Measurements from ENCODE around the gene AKAP13.
"Not testable (repeated sequence)": the region's sequence is repeated elsewhere in the genome, so short reads cannot be mapped to it uniquely, and the experiment has no call there.

Gene AKAP13

DNA sequence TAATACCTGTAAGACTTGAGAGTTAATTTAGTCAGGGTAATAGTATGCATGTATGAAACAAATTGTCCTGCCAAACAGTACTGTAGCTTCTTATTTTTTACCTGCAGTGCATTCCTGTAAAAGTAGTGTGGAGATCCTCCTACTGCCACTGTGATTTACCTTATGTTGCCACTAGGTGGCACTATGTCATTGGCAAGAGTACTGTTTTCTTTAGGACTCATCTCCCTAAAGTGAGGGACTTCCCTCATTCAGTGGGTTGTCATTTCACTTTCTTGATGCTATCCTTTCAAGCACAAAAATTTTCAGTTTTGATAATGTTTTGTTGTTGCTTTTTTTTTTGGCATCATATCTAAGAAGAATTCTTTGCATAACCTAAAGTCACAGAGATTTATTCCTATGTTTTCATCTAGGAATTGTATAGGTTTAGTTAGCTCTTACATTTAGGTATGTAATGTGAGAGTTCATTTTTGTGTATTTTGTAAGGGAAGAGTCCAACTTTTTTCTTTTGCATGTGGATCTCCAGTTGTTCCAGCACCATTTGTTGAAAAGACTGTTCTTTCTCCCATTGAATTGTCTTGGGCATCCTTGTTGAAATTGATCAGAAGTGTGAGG lies 105.7 kb downstream of the AKAP13 start:
- POLR2A ChIA-PET = no interaction called here
- CTCF ChIA-PET = interaction anchor here (0.6 to 1.8 kb wide), 8 partner anchors 9 to 333 kb away, joined by 3 to 7 read pairs (median 3); no protein-coding TSS in a partner anchor
- peak; percentile 73 for DNase-seq (ENCODE audit: extremely low spot score)
- TF ChIP-seq L3MBTL2 (conservative IDR thresholded peaks at IDR 0.05) = no peak
- no peak for TF ChIP-seq LEF1 (IDR thresholded peaks at IDR 0.05; ENCODE audit: borderline replicate concordance)
- no peak for TF ChIP-seq BHLHE40 (IDR thresholded peaks at IDR 0.05; ENCODE audit: borderline replicate concordance)
- TF ChIP-seq ARNT (IDR thresholded peaks at IDR 0.05) = no peak
- TF ChIP-seq HDGF (IDR thresholded peaks at IDR 0.05; ENCODE audit: borderline replicate concordance) = no peak
- no peak for TF ChIP-seq TARDBP (IDR thresholded peaks at IDR 0.05)
- no peak for TF ChIP-seq CTBP1 (IDR thresholded peaks at IDR 0.05; ENCODE audit: borderline replicate concordance)
- no peak for TF ChIP-seq ELF4 (IDR thresholded peaks at IDR 0.05)
- TF ChIP-seq FOXM1 (IDR thresholded peaks at IDR 0.05; ENCODE audit: borderline replicate concordance) = no peak

DNA sequence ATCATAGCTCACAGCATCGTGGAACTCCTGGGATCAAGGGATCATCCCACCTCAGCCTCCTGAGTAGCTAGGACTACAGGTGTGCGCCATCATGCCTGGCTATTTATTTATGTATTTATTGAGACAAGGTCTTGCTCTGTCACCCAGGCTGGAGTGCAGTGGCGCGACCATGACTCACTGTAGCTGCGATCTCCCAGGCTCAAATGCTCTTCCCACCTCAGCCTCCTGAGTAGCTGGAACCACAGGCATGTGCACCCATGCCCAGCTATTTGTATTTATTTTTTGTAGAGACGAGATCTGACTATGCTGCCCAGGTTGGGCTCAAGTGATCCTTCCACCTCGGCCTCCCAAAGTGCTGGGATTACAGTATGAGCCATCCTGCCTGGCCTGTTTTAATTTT lies 107.4 kb downstream of the AKAP13 start:
- DNase-seq (ENCODE audit: extremely low spot score); POLR2A ChIA-PET: not testable (repeated sequence)
- CTCF ChIA-PET = interaction anchor here (1.2 to 1.7 kb wide), 3 partner anchors 12 to 19 kb away, joined by 3 to 8 read pairs (median 5); no protein-coding TSS in a partner anchor

DNA sequence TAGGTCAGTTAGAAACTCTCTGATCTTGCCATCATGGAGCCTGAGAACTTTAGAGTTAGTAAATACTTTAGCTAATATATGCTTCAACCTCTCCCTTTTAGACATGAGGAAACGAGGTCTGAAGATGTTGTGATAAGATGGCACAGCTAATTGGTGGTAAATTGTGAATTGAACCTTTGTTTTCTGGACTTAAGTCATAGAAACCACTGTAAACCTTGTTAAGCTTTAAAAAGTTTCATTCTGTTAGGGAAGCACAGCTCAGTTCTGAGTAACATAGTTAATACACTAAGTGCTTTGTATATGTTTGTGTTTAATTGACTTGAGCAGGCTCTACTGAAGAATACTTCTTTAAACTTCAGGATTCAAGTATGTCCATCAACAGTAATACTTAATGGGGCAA lies 108.6 kb downstream of the AKAP13 start:
- ChIA-PET POLR2A (interaction anchor here (1.0 kb wide), 1 partner anchor 12 kb away, joined by 3 read pairs; no protein-coding TSS in a partner anchor), CTCF (interaction anchor here (1.0 to 1.7 kb wide), 6 partner anchors 11 to 158 kb away, joined by 3 to 5 read pairs (median 3); no protein-coding TSS in a partner anchor)
- no peak for TF ChIP-seq FOXK2 (IDR thresholded peaks at IDR 0.05)
- DNase-seq (ENCODE audit: extremely low spot score) = no peak

DNA sequence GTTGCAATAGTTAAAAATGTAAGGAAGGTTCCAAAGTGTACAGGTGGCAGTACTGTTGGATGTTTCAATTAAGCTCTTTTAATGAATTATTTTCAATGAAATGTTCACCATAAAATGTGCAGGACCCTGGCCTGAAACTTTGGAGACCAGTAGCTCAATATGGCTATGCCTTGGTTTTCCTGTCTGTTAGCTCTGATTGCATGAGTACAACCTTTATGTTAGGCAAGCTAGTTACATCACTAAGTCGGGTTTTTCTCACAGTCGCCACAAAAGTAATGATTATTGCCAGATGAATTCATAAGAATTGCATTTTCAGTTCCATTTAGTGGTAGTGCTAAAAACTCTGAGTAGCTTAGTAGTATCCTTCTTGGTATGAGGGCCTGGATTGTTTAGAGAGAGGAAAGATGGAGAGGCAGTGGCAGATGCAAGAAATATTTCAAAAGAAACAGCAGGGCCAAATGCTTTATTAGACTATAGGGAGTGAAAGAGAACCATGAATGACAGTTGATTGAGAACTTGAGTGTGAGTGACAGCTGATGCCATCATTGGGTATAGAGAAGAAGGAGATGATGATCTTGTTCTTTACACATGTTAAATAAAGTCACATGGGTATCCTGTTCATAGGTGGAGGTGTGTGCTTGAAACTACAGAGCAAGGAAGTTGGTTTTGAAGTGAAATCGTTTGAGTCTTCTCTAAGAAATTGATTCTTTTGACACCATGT lies 109.5 kb downstream of the AKAP13 start:
- no peak for TF ChIP-seq HDGF (IDR thresholded peaks at IDR 0.05; ENCODE audit: borderline replicate concordance)
- TF ChIP-seq ZNF384 (IDR thresholded peaks at IDR 0.05) = no peak
- TF ChIP-seq, protein P1, sequence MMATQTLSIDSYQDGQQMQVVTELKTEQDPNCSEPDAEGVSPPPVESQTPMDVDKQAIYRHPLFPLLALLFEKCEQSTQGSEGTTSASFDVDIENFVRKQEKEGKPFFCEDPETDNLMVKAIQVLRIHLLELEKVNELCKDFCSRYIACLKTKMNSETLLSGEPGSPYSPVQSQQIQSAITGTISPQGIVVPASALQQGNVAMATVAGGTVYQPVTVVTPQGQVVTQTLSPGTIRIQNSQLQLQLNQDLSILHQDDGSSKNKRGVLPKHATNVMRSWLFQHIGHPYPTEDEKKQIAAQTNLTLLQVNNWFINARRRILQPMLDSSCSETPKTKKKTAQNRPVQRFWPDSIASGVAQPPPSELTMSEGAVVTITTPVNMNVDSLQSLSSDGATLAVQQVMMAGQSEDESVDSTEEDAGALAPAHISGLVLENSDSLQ (IDR thresholded peaks at IDR 0.05) = peak; percentile 73
- ChIA-PET POLR2A (interaction anchor here (1.0 kb wide), 1 partner anchor 13 kb away, joined by 3 read pairs; no protein-coding TSS in a partner anchor), CTCF (interaction anchor here (0.6 to 1.6 kb wide), 6 partner anchors 13 to 451 kb away, joined by 3 to 5 read pairs (median 3); no protein-coding TSS in a partner anchor)
- no peak for DNase-seq (ENCODE audit: extremely low spot score)

DNA sequence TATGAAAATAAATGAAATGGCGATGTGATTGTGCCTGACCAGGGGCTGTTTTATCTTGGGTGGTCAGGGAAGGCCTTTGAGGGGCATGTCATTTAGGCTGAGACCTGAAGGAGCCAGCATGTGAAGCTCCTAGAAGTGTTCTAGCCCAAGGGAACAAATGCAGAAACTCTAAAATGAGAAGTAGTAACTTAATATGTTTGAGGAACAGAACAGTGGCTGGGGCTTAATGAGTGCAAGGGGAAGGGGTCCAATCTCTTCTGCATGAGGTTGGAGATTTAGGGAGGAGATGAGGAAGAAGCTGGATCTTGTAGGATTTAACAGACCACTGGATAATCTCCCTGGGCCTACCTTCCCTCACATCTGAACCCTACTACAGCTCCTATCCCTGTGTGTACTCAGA lies 110.5 kb downstream of the AKAP13 start:
- ChIA-PET CTCF (interaction anchor here (0.9 kb wide), 1 partner anchor 14 kb away, joined by 3 read pairs; no protein-coding TSS in a partner anchor), POLR2A (no interaction called here)
- DNase-seq (ENCODE audit: extremely low spot score) = no peak
- no peak for TF ChIP-seq ARNT (IDR thresholded peaks at IDR 0.05)
- TF ChIP-seq ZNF384 (IDR thresholded peaks at IDR 0.05) = no peak
- TF ChIP-seq LEF1 (IDR thresholded peaks at IDR 0.05; ENCODE audit: borderline replicate concordance) = no peak
- TF ChIP-seq, protein P1 (IDR thresholded peaks at IDR 0.05) = no peak
- TF ChIP-seq FOXA1 (IDR thresholded peaks at IDR 0.05) = no peak
- TF ChIP-seq FOXK2 (IDR thresholded peaks at IDR 0.05) = no peak
- no peak for TF ChIP-seq ELF4 (IDR thresholded peaks at IDR 0.05)
- no peak for TF ChIP-seq SP1 (IDR thresholded peaks at IDR 0.05)
- TF ChIP-seq NFRKB (IDR thresholded peaks at IDR 0.05) = no peak
- TF ChIP-seq CTBP1 (IDR thresholded peaks at IDR 0.05; ENCODE audit: borderline replicate concordance) = no peak
- no peak for TF ChIP-seq SUZ12 (IDR thresholded peaks at IDR 0.05)
- no peak for TF ChIP-seq BHLHE40 (IDR thresholded peaks at IDR 0.05; ENCODE audit: borderline replicate concordance)
- no peak for TF ChIP-seq TARDBP (IDR thresholded peaks at IDR 0.05)
- TF ChIP-seq L3MBTL2 (conservative IDR thresholded peaks at IDR 0.05) = no peak
- no peak for TF ChIP-seq HDGF (IDR thresholded peaks at IDR 0.05; ENCODE audit: borderline replicate concordance)
- no peak for TF ChIP-seq FOXM1 (IDR thresholded peaks at IDR 0.05; ENCODE audit: borderline replicate concordance)

DNA sequence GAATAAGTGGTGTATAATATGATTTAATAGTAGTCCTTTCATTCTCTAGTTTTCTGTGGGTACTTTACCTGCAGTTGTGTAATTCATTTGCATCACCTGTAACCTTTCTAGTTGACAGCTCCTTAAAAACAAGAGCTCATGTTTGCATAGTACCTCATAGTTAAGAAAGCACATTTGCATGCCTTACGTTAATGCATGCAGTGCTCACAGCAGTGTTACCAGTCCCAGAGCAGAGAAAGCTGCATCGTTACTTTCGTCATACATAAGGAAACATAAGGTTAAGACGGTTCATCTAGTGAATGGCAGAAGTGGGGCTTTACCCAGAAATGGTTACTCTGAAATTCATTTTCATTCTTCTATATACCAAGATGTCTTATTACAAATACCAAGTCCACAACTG lies 111.3 kb downstream of the AKAP13 start:
- POLR2A ChIA-PET = no interaction called here
- TF ChIP-seq FOXK2 (IDR thresholded peaks at IDR 0.05) (no peak), ARNT (IDR thresholded peaks at IDR 0.05) (no peak), ZNF384 (IDR thresholded peaks at IDR 0.05) (no peak)
- CTCF ChIA-PET = no interaction called here
- no peak for DNase-seq (ENCODE audit: extremely low spot score)

DNA sequence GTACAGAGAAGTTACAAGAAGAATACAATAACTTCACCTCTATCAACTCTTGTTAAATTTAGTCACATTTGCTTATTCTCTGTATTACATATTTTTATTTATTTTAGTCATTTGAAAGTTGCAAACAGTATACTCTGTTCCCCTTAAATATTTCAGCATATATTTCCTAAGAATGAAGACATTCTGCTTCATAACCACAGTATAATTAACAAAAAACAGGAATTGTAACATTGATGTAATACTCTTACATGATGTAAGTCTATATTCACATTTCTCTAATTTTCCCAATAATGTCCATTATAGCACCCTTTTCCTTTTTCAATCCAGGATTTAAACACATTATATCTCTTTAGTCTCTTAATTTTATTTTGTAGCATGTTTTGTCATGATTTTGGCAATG lies 112.0 kb downstream of the AKAP13 start:
- DNase-seq (ENCODE audit: extremely low spot score) = no peak
- TF ChIP-seq BHLHE40 (IDR thresholded peaks at IDR 0.05; ENCODE audit: borderline replicate concordance) = no peak
- no peak for TF ChIP-seq NFRKB (IDR thresholded peaks at IDR 0.05)
- TF ChIP-seq FOXK2 (IDR thresholded peaks at IDR 0.05) = no peak
- TF ChIP-seq ELF4 (IDR thresholded peaks at IDR 0.05) = no peak
- TF ChIP-seq, protein P1 (IDR thresholded peaks at IDR 0.05) = no peak
- no peak for TF ChIP-seq FOXM1 (IDR thresholded peaks at IDR 0.05; ENCODE audit: borderline replicate concordance)
- TF ChIP-seq ZNF384 (IDR thresholded peaks at IDR 0.05) = no peak
- TF ChIP-seq ARNT (IDR thresholded peaks at IDR 0.05) = no peak
- TF ChIP-seq L3MBTL2 (conservative IDR thresholded peaks at IDR 0.05) = no peak
- TF ChIP-seq HDGF (IDR thresholded peaks at IDR 0.05; ENCODE audit: borderline replicate concordance) = no peak
- no peak for TF ChIP-seq CTBP1 (IDR thresholded peaks at IDR 0.05; ENCODE audit: borderline replicate concordance)
- POLR2A ChIA-PET = no interaction called here
- CTCF ChIA-PET = no interaction called here

All from HEK293T (cell line).